ENCODE results near the gene NIP7.

- no peak for TF ChIP-seq POLR2AphosphoS5 (IDR thresholded peaks at IDR 0.05; ENCODE audit: low read depth, low read length)
- no peak for TF ChIP-seq REST (IDR thresholded peaks at IDR 0.05; ENCODE audit: insufficient read depth in 1 of 2, low read depth in 2 of 2, low read length in 2 of 2)
Observed at GRCh38 chr16:69306031-69306430, 33.5 kb upstream of the NIP7 start.

Data from PFSK-1 (cell line).